GM19023 (cell line): ENCODE data around the gene RTN4IP1.
"Not testable (repeated sequence)": the region's sequence is repeated elsewhere in the genome, so short reads cannot be mapped to it uniquely, and the experiment has no call there.

Experiments
- ATAC-seq: cut with Tn5 transposase; IDR thresholded peaks from one replicate; pipeline ENCODE4 v1.9.1; 2021; ENCODE audit warnings: mild to moderate bottlenecking, moderate library complexity; ENCODE audit not compliant: unreplicated experiment

RTN4IP1 gene

DNA sequence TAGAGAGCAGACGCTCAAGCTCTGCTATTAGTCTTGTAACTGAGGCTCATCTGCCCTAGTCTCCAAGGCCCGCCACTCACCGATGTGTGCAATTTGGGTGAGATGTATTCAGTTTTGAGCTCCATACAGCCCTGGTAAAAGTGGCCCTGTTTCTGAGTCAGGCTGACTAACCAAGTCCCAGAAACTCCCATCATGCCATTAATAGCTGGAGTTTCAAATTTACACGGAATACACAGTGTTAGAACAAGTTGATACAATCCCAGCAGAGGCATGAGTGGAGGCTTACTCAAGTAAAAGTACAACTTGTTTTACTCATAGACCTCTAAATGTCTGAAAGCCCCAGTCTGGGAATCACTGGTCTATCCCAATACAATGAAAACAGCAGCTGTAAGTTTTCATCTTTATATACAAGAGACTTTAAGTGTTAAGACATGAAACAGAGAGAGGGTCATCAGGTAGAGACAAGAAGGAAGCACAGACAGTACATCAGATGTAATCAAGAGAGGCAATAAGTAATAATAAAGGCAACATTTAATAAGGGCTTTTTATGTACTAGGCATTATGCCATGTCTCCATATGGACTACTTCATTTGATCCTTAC, 42.4 kb downstream of the RTN4IP1 start:
- ATAC-seq, result no peak

GRCh38 chr6:106581468-106581867, 47.8 kb downstream of the RTN4IP1 start:
- ATAC-seq, result no peak

- no peak for ATAC-seq
Observed at GRCh38 chr6:106579281-106579680, 50.0 kb downstream of the RTN4IP1 start.

- no peak for ATAC-seq
Observed at GRCh38 chr6:106574741-106575458, 54.4 kb downstream of the RTN4IP1 start.

DNA sequence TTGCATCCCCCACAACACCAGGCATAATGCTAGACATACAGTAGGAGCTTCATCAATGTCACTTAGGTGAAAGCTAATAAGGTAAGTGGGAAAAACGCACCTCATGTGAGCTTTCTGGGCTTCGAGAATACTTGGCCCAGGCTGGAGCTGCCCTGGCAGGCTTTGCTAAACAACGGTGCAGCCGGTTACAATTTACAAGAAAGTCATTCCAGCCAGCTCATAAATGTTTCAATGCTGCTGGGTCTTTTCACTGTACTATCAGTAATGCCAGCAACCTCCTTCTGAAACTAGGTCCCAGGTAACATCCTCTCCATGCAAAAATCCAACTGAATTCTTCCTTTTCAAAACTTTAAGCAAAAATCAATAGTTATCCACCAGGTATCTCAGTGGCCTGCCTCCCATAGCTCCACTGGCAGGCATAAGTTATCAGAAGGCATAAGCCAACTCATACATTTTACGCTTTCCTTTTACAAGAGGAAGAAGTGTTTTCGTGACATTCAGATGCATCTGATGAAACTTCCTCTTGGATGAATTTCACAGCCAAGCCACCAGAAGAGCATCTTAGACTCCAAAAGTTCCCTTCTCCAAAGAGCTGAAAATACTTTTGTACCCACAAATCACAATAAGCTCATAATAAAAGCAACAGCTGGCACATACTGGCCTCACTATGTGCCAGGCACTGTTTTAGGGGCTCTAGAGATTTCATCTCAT, 56.3 kb downstream of the RTN4IP1 start:
- ATAC-seq, result no peak

DNA sequence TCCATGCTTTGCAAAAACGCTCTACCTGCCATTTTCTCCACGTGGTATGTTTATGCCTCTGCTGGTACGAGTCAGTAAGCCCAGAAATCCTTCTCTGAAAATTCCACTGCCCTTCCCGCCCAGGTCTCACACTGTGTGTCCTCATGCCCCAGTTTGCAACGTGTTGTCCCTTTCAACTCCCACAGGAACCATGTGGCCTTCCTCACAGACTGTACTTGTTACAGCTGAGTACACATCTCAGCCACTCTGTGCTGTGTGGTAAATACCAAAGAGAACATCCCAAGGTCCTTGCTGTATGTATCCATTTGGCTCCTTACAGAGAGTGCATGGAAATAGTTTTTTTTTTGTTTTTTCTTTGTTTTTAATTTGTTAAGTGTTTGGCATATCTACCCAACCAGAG, 56.9 kb downstream of the RTN4IP1 start:
- ATAC-seq, result no peak

DNA sequence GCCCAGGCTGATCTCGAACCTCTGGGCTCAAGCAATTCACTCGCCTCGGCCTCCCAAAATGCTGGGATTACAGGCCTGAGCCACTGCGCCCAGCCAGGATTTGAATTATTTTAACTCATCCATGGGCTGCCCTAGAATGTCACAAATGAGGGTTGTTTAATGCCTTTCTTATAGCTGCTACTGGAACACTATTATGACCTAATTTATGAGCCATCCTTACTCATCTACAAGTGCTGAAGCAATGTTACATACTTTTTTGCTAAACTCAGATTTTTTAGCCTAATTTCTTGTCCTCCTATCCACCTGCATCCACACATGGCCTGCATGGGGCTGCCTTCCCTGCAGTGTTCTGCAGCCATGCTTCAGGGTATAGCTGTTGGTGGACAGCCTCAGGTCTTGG, 59.9 kb downstream of the RTN4IP1 start:
- ATAC-seq, result no peak

- ATAC-seq, result no peak
Observed at GRCh38 chr6:106568530-106568929, 60.8 kb downstream of the RTN4IP1 start.

GRCh38 chr6:106564476-106564875, 64.8 kb downstream of the RTN4IP1 start:
- ATAC-seq, result no peak

DNA sequence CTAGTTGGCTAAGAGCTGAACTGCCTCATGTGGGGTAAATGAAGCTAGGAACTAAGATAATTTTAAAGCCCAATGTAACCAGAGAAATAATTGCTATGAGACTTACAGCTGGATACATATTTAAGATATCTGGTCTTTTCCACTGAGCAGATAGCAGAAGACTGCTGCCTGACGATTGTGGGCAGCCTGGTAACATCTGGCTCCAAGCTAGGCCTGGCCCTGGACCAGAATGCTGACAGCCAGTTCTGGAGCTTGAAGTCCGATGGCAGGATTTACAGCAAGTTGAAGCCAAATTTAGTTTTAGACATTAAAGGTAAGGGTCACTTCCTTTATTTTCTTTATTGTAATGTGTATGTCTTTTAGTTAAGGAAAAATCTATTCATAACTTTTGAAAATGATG, 65.7 kb downstream of the RTN4IP1 start:
- no peak for ATAC-seq

- no peak for ATAC-seq
Observed at GRCh38 chr6:106561686-106562405, 67.5 kb downstream of the RTN4IP1 start.

- ATAC-seq, result no peak
Observed at GRCh38 chr6:106560996-106561685, 68.2 kb downstream of the RTN4IP1 start.

GRCh38 chr6:106559659-106560058, 69.6 kb downstream of the RTN4IP1 start:
- not testable (repeated sequence) for ATAC-seq

DNA sequence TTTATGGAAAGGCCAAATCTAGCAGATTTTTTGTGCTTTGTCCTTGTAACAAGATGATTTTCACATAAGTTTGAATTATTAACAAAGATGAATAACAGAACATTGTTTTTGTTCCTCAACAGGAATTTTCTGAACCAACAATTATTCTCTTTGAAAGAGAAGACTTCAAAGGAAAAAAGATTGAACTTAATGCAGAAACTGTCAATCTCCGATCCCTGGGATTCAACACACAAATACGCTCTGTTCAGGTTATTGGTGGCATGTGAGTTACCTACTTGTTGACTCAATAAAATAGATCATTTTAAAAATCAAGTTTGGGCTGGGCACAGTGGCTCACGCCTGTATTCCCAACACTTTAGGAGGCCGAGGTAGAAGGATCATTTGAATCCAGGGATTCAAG, 70.9 kb downstream of the RTN4IP1 start:
- ATAC-seq, result no peak

GRCh38 chr6:106557837-106558236, 71.5 kb downstream of the RTN4IP1 start:
- no peak for ATAC-seq

DNA sequence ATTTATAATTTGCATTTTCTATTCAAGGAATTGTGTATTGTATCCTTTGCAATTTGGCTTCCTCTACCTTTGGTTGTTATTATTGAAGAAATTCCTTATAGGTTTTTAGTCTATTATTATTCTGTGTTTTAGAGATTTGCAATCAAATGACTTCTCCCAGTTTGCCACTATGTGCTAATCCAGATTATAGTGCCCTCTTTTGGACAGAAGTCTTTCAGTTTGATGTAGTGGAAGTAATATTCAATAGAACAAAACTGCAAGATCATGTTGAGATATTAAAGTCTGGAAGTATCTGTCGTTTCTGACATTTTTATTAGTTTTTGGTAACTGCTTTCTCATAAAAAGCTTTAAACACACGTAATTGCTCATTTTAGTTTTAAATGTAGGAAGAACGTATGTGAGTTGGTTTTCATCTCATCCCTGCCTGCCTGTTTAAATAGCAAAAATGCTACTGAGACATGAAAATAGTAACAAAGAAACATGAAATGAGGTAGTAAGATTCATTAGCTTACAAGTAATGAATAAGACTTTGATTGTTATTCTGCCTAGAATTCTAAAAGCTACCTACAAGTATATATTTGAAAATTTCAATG, 72.8 kb downstream of the RTN4IP1 start:
- ATAC-seq, result no peak

DNA sequence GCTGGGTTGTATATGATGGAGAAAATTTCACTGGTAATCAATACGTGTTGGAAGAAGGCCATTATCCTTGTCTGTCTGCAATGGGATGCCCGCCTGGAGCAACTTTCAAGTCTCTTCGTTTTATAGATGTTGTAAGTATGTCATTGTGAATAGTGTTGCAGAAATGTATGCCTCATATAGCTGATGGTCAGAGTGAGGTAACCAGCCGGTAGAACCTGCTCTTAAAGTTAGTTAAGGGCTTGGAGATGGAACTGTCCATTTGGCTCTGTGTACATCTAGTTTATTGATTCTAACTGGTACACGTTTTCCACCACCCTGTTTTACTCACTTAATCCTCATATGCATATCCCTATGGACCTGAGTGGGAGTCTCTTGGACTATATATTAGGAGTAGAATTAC, 73.5 kb downstream of the RTN4IP1 start:
- ATAC-seq, result no peak

DNA sequence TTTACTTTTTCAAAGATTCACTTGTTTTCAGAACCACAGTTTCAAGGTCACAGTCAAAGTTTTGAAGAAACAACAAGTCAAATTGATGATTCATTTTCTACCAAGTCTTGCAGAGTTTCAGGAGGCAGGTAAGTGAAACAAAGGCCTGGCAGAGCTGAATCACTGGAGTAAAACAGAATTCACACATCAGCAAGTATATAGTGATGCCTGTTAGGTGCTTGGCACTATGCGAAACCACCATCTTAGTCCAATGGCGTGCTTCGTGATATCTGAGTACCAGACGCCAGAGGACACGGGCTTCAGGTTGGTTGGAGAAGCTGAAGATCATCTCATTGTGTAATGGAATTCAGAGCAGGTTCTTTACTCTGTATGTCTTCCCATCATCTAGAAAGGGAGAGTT, 75.9 kb downstream of the RTN4IP1 start:
- no peak for ATAC-seq

GRCh38 chr6:106551155-106551554, 78.1 kb downstream of the RTN4IP1 start:
- ATAC-seq, result no peak

DNA sequence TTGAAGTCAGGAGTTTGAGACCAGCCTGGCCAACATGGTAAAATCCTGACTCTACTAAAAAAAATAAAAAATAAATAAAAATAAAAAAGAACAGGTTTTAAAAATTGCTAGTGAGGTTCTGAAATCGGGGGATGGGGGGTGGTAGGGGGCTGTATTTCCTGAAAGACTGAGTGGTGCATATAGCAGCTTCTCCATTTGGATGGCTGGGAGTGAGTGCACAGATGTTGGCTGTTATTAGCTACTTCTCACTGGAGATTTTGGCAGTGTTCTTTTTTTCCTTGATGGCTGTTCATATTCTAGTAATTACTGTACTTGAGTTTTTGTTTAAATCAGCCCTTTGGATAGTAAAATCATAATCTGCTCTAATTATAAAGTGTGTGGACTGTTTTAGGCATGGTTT, 79.8 kb downstream of the RTN4IP1 start:
- ATAC-seq, result no peak
